BLaER1 (cell line): ENCODE measurements around the gene KCNN3.

Experiments used
- H3K27ac ChIP-seq: shearing (Covaris generic); formaldehyde crosslinking; 2 replicates; pipeline ENCODE4 v1.8.1; 2022
- H3K27me3 ChIP-seq: shearing (Covaris generic); formaldehyde crosslinking; 2 replicates; pipeline ENCODE4 v1.8.1; 2022
- H3K36me3 ChIP-seq: shearing (Covaris generic); formaldehyde crosslinking; 2 replicates; pipeline ENCODE4 v1.8.1; 2022
- H3K4me1 ChIP-seq: shearing (Covaris generic); formaldehyde crosslinking; 2 replicates; pipeline ENCODE4 v1.8.1; 2022
- H3K4me2 ChIP-seq: shearing (Covaris generic); formaldehyde crosslinking; 2 replicates; pipeline ENCODE4 v1.8.1; 2022
- H3K4me3 ChIP-seq: shearing (Covaris generic); formaldehyde crosslinking; 2 replicates; pipeline ENCODE4 v1.8.1; 2022
- H3K9ac ChIP-seq: shearing (Covaris generic); formaldehyde crosslinking; 2 replicates; pipeline ENCODE4 v1.8.1; 2022
- H3K9me3 ChIP-seq: shearing (Covaris generic); formaldehyde crosslinking; 2 replicates; pipeline ENCODE4 v1.8.1; 2022
- H4K20me1 ChIP-seq: shearing (Covaris generic); formaldehyde crosslinking; 2 replicates; pipeline ENCODE4 v1.8.1; 2022
- Cebpa-rat ChIP-seq: shearing (Covaris generic); IDR thresholded peaks from 2 replicates; pipeline ENCODE4 v1.8.1; 2022

KCNN3 gene

GRCh38 chr1:154837034-154837671, 32.9 kb downstream of the KCNN3 start:
- H3K4me3 ChIP-seq, result no peak overlapping the region
- peak overlapping the region; percentile 83; the same call in 1 of the 2 replicates for H3K27ac ChIP-seq
- H3K36me3 ChIP-seq, result no peaks in the 10 kb centered on the region
- no peaks in the 10 kb centered on the region for H3K9me3 ChIP-seq
- peak overlapping the region; percentile 85 for H3K4me2 ChIP-seq
- H3K4me1 ChIP-seq, result peaks cover 78% of the 10 kb centered on the region
- H3K27me3 ChIP-seq, result no peaks in the 10 kb centered on the region
- H3K9ac ChIP-seq, result no peak overlapping the region; the same call in 1 of the 2 replicates
- no peaks in the 10 kb centered on the region for H4K20me1 ChIP-seq
- no peak for TF ChIP-seq Cebpa-rat

- Histone ChIP-seq H3K4me2 (peak overlapping the region; percentile 85; the same call in 1 of the 2 replicates), H4K20me1 (no peaks in the 10 kb centered on the region), H3K9ac (no peak overlapping the region), H3K27ac (peak overlapping the region; percentile 5; the same call in 1 of the 2 replicates), H3K4me1 (peaks cover 76% of the 10 kb centered on the region), H3K9me3 (no peaks in the 10 kb centered on the region), H3K27me3 (no peaks in the 10 kb centered on the region), H3K36me3 (no peaks in the 10 kb centered on the region), H3K4me3 (no peak overlapping the region)
- TF ChIP-seq Cebpa-rat, result no peak
These were observed 34.4 kb downstream of the KCNN3 start for GRCh38 chr1:154835531-154836324.

GRCh38 chr1:154833841-154834240, 36.2 kb downstream of the KCNN3 start:
- Histone ChIP-seq H3K9ac (no peak overlapping the region), H3K36me3 (no peaks in the 10 kb centered on the region), H3K4me2 (no peak overlapping the region), H3K4me1 (peaks cover 64% of the 10 kb centered on the region), H4K20me1 (no peaks in the 10 kb centered on the region), H3K4me3 (no peak overlapping the region), H3K27me3 (no peaks in the 10 kb centered on the region), H3K27ac (no peak overlapping the region), H3K9me3 (no peaks in the 10 kb centered on the region)
- TF ChIP-seq Cebpa-rat, result no peak

- no peak overlapping the region for H3K27ac ChIP-seq
- no peaks in the 10 kb centered on the region for H3K27me3 ChIP-seq
- H3K4me1 ChIP-seq, result peaks cover 57% of the 10 kb centered on the region
- H3K9me3 ChIP-seq, result no peaks in the 10 kb centered on the region
- H3K4me3 ChIP-seq, result no peak overlapping the region
- TF ChIP-seq Cebpa-rat, result no peak
- no peaks in the 10 kb centered on the region for H4K20me1 ChIP-seq
- no peaks in the 10 kb centered on the region for H3K36me3 ChIP-seq
- H3K9ac ChIP-seq, result no peak overlapping the region
- no peak overlapping the region for H3K4me2 ChIP-seq
These were observed 36.9 kb downstream of the KCNN3 start for GRCh38 chr1:154833209-154833608.

GRCh38 chr1:154832384-154832783, 37.7 kb downstream of the KCNN3 start:
- no peak for TF ChIP-seq Cebpa-rat
- peaks cover 49% of the 10 kb centered on the region for H3K4me1 ChIP-seq
- no peak overlapping the region for H3K9ac ChIP-seq
- no peaks in the 10 kb centered on the region for H3K9me3 ChIP-seq
- no peaks in the 10 kb centered on the region for H3K27me3 ChIP-seq
- H3K36me3 ChIP-seq, result no peaks in the 10 kb centered on the region
- H3K4me2 ChIP-seq, result no peak overlapping the region
- H3K27ac ChIP-seq, result no peak overlapping the region
- no peak overlapping the region for H3K4me3 ChIP-seq
- H4K20me1 ChIP-seq, result no peaks in the 10 kb centered on the region

GRCh38 chr1:154831462-154831861, 38.6 kb downstream of the KCNN3 start:
- H3K4me3 ChIP-seq, result no peak overlapping the region
- H3K27ac ChIP-seq, result no peak overlapping the region
- no peak for TF ChIP-seq Cebpa-rat
- no peaks in the 10 kb centered on the region for H3K36me3 ChIP-seq
- H3K4me1 ChIP-seq, result peaks cover 40% of the 10 kb centered on the region
- H4K20me1 ChIP-seq, result no peaks in the 10 kb centered on the region
- no peaks in the 10 kb centered on the region for H3K27me3 ChIP-seq
- no peaks in the 10 kb centered on the region for H3K9me3 ChIP-seq
- no peak overlapping the region for H3K9ac ChIP-seq
- peak overlapping the region; percentile 44 for H3K4me2 ChIP-seq

- no peak overlapping the region for H3K27ac ChIP-seq
- peaks cover 32% of the 10 kb centered on the region for H3K4me1 ChIP-seq
- H4K20me1 ChIP-seq, result no peaks in the 10 kb centered on the region
- no peak for TF ChIP-seq Cebpa-rat
- H3K9ac ChIP-seq, result no peak overlapping the region
- no peaks in the 10 kb centered on the region for H3K9me3 ChIP-seq
- peak overlapping the region; percentile 14; the same call in 1 of the 2 replicates for H3K4me2 ChIP-seq
- H3K4me3 ChIP-seq, result no peak overlapping the region
- no peaks in the 10 kb centered on the region for H3K27me3 ChIP-seq
- H3K36me3 ChIP-seq, result no peaks in the 10 kb centered on the region
These were observed 41.0 kb downstream of the KCNN3 start for GRCh38 chr1:154829062-154829461.

GRCh38 chr1:154824179-154825000, 45.7 kb downstream of the KCNN3 start:
- H3K4me3 ChIP-seq, result no peak overlapping the region
- no peaks in the 10 kb centered on the region for H4K20me1 ChIP-seq
- H3K9ac ChIP-seq, result no peak overlapping the region
- H3K4me2 ChIP-seq, result no peak overlapping the region
- peaks cover 25% of the 10 kb centered on the region for H3K4me1 ChIP-seq
- no peak overlapping the region for H3K27ac ChIP-seq
- TF ChIP-seq Cebpa-rat, result no peak
- no peaks in the 10 kb centered on the region for H3K9me3 ChIP-seq
- H3K27me3 ChIP-seq, result no peaks in the 10 kb centered on the region
- H3K36me3 ChIP-seq, result no peaks in the 10 kb centered on the region

- Histone ChIP-seq H3K27ac (no peak overlapping the region), H3K4me3 (no peak overlapping the region), H3K36me3 (no peaks in the 10 kb centered on the region), H3K4me1 (peaks cover 35% of the 10 kb centered on the region), H3K9me3 (no peaks in the 10 kb centered on the region), H4K20me1 (no peaks in the 10 kb centered on the region), H3K9ac (no peak overlapping the region), H3K27me3 (no peaks in the 10 kb centered on the region), H3K4me2 (no peak overlapping the region)
- TF ChIP-seq Cebpa-rat, result no peak
These were observed 47.4 kb downstream of the KCNN3 start for GRCh38 chr1:154822717-154823116.
